GM19193 (cell line): ENCODE results near the gene TXNDC2.

Source experiments
- POLR2A ChIP-seq: IDR thresholded peaks from 4 replicates; pipeline ENCODE4 v1.6.1; 2011; ENCODE audit not compliant: insufficient read depth, insufficient read length; ENCODE audit errors: extremely low read depth

TXNDC2 gene

GRCh38 chr18:9915291-9916076, 29.7 kb downstream of the TXNDC2 start:
- TF ChIP-seq POLR2A = no peak

- no peak for TF ChIP-seq POLR2A
Observed at GRCh38 chr18:9916077-9916639, 30.4 kb downstream of the TXNDC2 start.

- TF ChIP-seq POLR2A = no peak
Observed at GRCh38 chr18:9916808-9917207, 31.0 kb downstream of the TXNDC2 start.

GRCh38 chr18:9918016-9918680, 32.4 kb downstream of the TXNDC2 start:
- TF ChIP-seq POLR2A = no peak

- no peak for TF ChIP-seq POLR2A
Observed at GRCh38 chr18:9919564-9920232, 33.9 kb downstream of the TXNDC2 start.

- TF ChIP-seq POLR2A = no peak
Observed at GRCh38 chr18:9922592-9923311, 37.0 kb downstream of the TXNDC2 start.

- no peak for TF ChIP-seq POLR2A
Observed at GRCh38 chr18:9924371-9924943, 38.7 kb downstream of the TXNDC2 start.

- no peak for TF ChIP-seq POLR2A
Observed at GRCh38 chr18:9925369-9925768, 39.6 kb downstream of the TXNDC2 start.

GRCh38 chr18:9925795-9926194, 40.0 kb downstream of the TXNDC2 start:
- TF ChIP-seq POLR2A = no peak

- TF ChIP-seq POLR2A = no peak
Observed at GRCh38 chr18:9926223-9926894, 40.6 kb downstream of the TXNDC2 start.

- TF ChIP-seq POLR2A = no peak
Observed at GRCh38 chr18:9926977-9927376, 41.2 kb downstream of the TXNDC2 start.

GRCh38 chr18:9927392-9928063, 41.8 kb downstream of the TXNDC2 start:
- no peak for TF ChIP-seq POLR2A

GRCh38 chr18:9928646-9929259, 43.0 kb downstream of the TXNDC2 start:
- no peak for TF ChIP-seq POLR2A
